Retinal pigment epithelial cell (primary cell): Measurements from ENCODE around the gene EML2.

Experiments used
- DNase-seq: peaks from one replicate; pipeline ENCODE4 v3.0.0-alpha.2; 2010; ENCODE audit warnings: low read depth
- H3K4me3 ChIP-seq: 2 replicates; pipeline ENCODE4 v1.5.1; 2011; ENCODE audit warnings: mild to moderate bottlenecking, low read length, control low read depth, moderate library complexity
- CTCF ChIP-seq: conservative IDR thresholded peaks from 2 replicates; pipeline ENCODE4 v1.5.1; 2011; ENCODE audit warnings: low read depth, low read length, control low read depth, inconsistent platforms

Gene EML2

GRCh38 chr19:45598267-45599001 is 40.8 kb downstream of the EML2 start:
- no peak for TF ChIP-seq CTCF
- H3K4me3 ChIP-seq: peak overlapping the region; percentile 19
- DNase-seq: no peak

GRCh38 chr19:45597425-45598111 is 41.6 kb downstream of the EML2 start:
- no peak for TF ChIP-seq CTCF
- no peak overlapping the region for H3K4me3 ChIP-seq
- no peak for DNase-seq

- DNase-seq: no peak
- H3K4me3 ChIP-seq: no peak overlapping the region
- no peak for TF ChIP-seq CTCF
Measured at GRCh38 chr19:45595814-45596213, 43.4 kb downstream of the EML2 start.

- TF ChIP-seq CTCF: no peak
- no peak for DNase-seq
Measured at GRCh38 chr19:45593520-45593919, 45.7 kb downstream of the EML2 start.

GRCh38 chr19:45592366-45592765 is 46.8 kb downstream of the EML2 start:
- no peak overlapping the region for H3K4me3 ChIP-seq
- TF ChIP-seq CTCF: no peak
- no peak for DNase-seq

More at GRCh38 chr19:45593520-45593919, 45.7 kb downstream of the EML2 start:
- no peak overlapping the region for H3K4me3 ChIP-seq

GRCh38 chr19:45591638-45592005 is 47.6 kb downstream of the EML2 start:
- DNase-seq: no peak
- no peak for TF ChIP-seq CTCF
- no peak overlapping the region for H3K4me3 ChIP-seq
